Activated gamma-delta T cell (primary cell): ENCODE results near the gene UHRF1.
"Not testable (repeated sequence)": the region's sequence is repeated elsewhere in the genome, so short reads cannot be mapped to it uniquely, and the experiment has no call there.

Experiments
- DNase-seq: peaks from one replicate; lab custom pipeline; 2025; lab: John Stamatoyannopoulos, UW

UHRF1 gene

GRCh38 chr19:4971816-4972495 lies 62.7 kb downstream of the UHRF1 start:
- DNase-seq, result no peak

DNA sequence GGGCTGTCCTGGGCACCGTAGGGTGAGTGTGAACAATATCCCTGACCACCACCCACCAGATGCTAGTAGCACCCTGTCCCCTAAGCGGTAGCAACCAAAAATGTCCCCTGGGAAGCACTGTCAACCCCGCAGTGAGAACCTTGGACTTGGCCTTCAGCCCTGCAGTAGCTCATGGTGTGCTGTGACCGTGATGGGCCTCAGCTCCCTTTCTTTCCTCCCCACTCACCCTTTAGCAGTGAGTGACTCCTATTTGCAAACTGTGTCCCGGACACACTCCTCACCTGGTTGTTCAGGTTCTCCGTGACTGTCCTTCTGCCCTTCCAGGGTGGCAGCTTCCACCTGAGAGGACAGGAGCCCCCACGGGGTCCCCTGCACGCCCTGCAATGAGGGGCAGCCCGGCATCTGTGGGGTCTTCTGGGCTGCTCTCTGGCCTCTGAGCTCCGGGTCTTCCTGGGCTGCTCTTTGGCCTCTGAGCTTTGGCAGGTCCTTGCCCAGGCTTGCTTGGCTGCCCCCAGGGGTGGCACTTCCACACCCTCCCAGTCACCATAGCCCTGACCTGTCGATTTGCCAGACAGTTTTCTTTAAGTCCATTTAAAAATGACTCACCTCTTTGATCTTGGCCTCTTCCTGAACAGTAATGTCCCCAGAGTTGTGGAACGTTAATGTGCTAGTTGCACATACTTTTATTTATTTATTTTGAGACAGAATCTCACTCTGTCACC lies 63.4 kb downstream of the UHRF1 start:
- no peak for DNase-seq

GRCh38 chr19:4974880-4975469 lies 65.7 kb downstream of the UHRF1 start:
- DNase-seq, result no peak

GRCh38 chr19:4975601-4976000 lies 66.3 kb downstream of the UHRF1 start:
- not testable (repeated sequence) for DNase-seq

DNA sequence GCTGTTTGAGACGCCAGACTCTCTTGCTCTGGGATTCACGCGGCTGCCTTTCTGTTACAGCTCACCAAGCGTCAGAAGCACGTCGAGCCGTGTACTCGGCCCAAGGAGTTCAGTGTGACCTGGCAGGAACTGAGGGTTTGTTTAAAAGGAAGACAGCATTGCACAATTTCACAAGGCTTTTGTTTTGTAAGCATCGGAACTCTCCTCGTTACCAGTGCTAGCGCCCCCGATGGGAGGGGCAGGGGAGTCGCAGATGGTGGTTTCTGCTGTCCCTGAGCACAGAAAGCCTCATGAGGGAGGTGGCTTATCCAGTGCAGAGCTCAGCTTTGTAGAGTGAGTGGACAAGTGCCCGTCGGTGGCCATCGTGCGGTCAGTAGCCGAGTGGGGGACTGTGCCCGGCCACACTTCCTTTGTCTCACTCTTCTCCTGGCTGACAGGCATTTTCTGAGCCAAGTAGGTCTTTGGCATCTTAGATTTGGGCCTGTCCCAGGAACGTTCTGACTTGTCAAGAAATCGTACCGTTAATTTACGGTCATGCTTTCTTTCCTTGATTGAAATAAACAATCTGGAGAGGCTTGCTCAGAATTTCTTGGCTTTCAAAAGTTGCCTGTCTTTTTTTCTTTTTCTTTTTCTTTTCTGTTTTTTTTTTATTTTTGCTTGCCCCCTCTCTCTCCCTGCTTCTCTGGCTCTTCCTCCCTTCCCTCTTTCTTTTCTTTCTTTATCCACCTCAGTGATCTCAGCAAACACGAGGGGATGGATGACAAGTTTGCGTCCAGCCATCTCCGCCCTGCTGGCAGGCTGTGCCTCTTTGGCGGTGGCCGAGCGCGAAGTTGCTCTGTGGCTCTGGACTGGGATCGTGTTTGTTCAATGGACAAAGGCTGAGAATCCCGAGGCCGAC lies 67.3 kb downstream of the UHRF1 start:
- DNase-seq, result no peak

- DNase-seq, result no peak
These were observed 68.2 kb downstream of the UHRF1 start for GRCh38 chr19:4977299-4978174.

DNA sequence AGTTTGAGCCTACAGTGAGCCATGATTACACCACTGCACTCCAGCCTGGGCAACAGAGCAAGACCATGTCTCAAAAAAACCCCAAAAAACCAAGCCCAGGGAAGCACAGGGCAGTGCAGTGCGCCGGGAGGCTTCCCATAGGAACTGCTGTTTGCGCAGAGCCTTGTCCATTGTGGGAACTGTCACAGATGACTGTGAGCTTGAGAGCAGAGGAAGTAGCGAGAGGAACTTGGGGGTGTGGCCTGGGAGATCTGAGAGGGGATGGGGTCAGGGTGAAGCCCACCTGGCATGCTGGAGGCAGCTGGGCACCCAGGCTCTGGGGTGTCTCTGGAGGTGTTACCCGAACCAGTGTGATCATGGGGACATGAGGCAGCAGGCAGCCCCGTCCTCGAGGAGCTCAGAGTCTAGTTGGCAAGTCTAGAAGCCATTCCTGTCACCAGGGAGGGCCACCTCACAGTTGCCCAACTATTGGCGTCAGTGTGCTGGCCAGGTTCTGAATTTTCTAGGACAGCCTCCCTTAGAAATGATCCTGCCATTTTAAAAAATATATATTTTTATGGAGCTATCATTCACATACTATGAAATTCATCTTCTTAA lies 70.0 kb downstream of the UHRF1 start:
- DNase-seq, result no peak

DNA sequence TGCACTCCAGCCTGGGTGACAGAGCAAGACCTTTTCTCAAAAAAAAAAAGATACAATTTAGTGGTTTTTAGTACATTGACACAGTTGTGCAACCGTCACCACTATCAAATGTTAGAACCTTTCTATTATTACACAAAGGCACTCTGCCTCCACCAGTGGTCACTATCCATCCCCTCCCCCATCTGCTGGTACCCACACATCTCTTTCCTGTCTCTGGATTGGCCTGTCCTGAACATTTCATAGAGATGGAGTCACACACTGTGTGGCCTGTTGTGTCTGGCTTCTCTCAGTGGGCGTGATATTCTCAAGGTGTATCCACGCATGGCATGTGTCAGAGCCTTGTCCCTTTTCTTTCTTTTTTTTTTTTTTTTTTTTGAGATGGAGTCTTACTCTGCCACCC lies 70.8 kb downstream of the UHRF1 start:
- no peak for DNase-seq

- no peak for DNase-seq
These were observed 71.8 kb downstream of the UHRF1 start for GRCh38 chr19:4980838-4981680.

DNA sequence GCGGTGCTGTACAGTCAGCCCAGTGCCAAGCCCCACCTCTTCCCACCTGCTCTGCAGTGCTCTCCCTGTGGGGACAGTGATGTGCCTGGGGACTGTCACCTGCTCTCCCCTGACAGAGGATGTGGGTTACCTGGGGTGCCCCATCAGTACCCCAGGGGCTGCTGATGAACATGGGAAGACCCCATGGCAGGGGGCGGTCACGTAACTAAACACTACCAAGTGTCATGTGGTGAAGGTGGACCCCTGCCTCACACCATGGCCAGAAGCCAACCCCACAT lies 72.3 kb downstream of the UHRF1 start:
- DNase-seq, result no peak

DNA sequence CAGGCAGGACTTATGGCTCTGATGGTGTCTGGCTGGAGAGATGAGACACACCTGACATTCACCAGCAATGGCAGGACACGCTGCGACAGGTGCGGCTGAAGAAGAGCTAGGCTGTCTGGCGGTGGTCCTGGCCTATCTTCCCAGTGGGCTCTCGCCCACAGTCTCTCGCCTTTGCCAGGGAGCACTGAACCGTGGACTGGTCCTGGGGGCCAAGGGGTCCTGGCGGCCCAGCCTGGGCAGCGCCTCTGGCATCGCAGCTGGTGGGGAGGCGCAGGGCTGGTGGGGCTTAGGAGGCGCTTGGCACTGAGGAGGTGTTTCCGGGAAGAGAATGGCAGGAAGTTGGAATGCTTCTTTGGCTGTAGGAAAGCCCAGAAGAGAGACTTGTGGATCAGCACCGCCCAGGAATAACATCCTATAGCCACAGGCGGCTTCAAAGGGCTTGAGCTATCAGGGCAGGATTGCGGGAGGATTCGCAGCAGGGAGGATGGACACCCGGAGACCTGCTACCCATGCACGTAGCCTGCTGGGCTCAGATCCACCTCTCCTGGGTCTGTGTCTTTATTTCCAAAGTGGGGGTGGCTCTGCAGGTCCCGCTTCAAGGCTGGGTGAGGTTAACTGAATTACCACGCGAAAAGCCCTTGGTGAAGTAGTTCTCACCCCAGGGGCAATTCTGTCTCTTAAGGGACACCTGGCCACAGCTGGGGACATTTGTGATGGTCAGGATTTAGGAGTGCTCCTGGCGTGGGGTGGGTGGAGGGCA lies 74.2 kb downstream of the UHRF1 start:
- no peak for DNase-seq

DNA sequence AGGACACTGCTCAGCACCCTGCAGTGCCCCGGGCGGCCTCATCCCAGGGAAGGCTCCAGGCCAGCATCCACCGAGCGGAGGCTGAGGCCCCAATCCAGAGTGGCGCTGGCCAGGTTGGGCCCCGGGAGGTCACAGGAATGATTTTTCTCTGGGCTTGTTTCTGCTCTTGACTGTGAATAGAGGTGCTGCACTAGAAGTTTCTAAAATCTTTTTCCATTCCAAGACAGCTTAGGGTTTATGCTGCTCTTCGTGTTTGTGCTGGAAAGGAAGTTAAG lies 74.7 kb downstream of the UHRF1 start:
- DNase-seq, result no peak

DNA sequence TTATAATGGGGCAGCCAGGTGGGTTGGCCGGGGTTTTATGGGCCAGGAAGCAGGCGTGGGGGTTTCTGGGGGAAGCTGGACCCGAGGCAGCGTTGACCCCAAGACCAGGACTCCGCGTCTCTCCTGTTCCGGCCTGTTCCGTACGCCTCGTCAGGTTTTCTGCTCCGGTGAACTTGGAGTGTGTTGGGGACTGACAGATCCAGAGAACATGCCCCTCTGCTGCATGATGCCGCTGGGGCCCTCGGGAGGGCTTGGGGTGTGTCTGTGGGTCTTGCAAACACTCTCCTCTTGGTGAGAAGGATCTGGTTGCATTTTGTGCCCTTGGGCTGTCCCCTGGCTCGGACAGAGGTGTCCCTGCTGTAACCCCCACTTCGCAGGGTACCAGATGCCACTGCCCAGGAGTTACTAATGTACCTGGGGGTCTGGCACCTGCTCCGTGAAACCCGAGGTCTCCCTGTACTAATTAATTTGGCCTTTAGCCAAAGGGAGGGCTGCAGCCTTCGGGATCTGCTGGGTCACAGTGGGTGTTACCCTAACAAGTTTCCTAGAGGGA lies 75.2 kb downstream of the UHRF1 start:
- no peak for DNase-seq

- DNase-seq, result no peak
These were observed 76.3 kb downstream of the UHRF1 start for GRCh38 chr19:4985551-4985991.

- no peak for DNase-seq
These were observed 76.8 kb downstream of the UHRF1 start for GRCh38 chr19:4986056-4986455.

GRCh38 chr19:4986471-4986891 lies 77.2 kb downstream of the UHRF1 start:
- DNase-seq, result no peak

- no peak for DNase-seq
These were observed 78.0 kb downstream of the UHRF1 start for GRCh38 chr19:4987256-4987655.

DNA sequence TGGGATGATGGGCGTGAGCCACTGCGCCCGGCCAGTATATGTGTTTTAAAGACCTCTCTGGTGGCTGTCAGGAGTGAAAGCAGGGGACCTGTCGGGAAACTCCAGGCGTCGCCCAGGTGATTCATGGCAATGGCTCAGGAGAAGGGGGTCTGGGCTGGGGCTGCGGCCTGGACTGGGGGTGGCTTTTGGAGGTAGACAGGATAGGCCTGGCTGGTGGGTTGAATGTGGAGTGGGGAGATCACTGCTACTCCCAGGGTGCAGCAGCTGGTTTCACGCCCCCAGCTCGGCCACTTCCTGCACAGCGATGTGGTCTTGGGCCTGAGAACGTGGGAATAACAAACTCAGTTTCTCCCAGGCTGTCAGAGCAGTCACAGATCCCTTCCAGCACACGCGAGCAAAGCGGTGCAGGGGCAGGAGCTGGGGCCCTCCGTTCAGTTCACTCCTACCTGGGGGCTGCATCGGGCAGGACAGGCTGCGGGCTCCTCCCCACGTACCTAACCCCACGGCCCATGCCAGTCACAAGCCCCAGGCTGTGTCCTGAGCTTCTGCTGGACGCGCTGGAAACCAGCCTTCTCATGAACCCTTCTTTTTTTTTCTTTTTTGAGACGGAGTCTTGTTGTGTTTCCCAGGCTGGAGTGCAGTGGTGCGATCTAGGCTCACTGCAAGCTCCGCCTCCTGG lies 78.5 kb downstream of the UHRF1 start:
- DNase-seq, result no peak

- no peak for DNase-seq
These were observed 79.5 kb downstream of the UHRF1 start for GRCh38 chr19:4988770-4989251.
